ENCODE data around the gene IRX2.

- TF ChIP-seq CTCF (IDR thresholded peaks at IDR 0.05) (no peak), POLR2A (IDR thresholded peaks at IDR 0.05) (no peak), EP300 (IDR thresholded peaks at IDR 0.05) (no peak)
These were observed 19.5 kb downstream of the IRX2 start for GRCh38 chr5:2732004-2732403.

Data from ovary (tissue), 3 donors.